Amniotic stem cell (primary cell): ENCODE results near the gene KRT77.

Experiments used
- DNase-seq: peaks from one replicate; lab custom pipeline; 2025; lab: John Stamatoyannopoulos, UW

KRT77 gene

GRCh38 chr12:52655251-52655650 is 48.1 kb downstream of the KRT77 start:
- DNase-seq: no peak

- DNase-seq: no peak
Observed at GRCh38 chr12:52651726-52652261, 51.5 kb downstream of the KRT77 start, which contains the start of gene KRT2. TSS of gene KRT2 (minus strand) at chr12:52652211. CDS start at chr12:52652142, 69 bp downstream.

DNA sequence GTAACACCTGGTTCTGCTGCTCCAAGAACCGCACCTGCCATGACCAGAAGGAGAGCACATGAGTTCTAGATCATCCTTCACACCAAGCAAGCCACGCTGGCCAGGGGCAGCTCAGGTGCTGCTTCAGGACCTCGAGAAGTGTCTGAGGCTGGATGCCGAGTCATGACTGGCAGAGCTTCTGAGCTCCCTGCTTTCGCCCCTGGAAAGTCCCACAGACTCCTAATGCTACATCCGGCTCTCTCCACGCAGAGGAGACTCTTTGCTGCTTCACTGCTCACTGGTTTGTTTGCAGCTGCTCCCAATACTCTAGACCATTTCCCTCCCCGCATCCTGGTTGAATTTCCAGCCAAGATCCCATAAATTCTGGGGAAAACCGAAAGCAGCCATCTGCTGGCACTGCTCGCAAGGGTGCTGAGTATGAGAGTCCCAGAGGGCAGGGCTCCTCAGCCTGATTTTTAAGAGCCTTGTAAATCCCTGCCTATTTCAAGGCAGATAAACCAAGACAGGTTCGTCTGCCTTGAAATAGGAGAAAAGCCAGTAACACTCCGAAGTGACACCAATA is 52.7 kb downstream of the KRT77 start:
- DNase-seq: no peak

GRCh38 chr12:52649066-52649465 is 54.3 kb downstream of the KRT77 start:
- DNase-seq: no peak

GRCh38 chr12:52648012-52648550 is 55.2 kb downstream of the KRT77 start:
- no peak for DNase-seq

GRCh38 chr12:52647601-52648000 is 55.7 kb downstream of the KRT77 start:
- no peak for DNase-seq

DNA sequence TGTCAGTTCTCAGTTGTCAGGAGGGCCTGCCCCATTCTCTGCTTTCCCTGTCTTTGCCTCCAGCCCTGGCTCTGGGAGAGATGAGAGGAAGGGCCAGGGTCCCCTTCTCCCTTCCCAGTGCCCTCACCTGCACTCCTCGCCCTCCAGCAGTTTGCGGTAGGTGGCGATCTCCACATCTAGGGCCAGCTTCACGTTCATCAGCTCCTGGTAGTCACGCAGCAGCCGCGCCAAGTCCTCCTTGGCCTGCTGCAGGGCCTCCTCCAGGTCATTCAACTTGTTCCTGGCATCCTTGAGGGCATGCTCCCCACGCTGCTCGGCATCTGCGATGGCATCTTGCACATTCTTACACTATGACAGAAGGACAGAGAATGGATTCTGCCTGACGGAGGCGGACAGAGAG is 56.7 kb downstream of the KRT77 start:
- DNase-seq: no peak

GRCh38 chr12:52645982-52646381 is 57.3 kb downstream of the KRT77 start:
- DNase-seq: no peak

- DNase-seq: no peak
Observed at GRCh38 chr12:52645120-52645761, 58.1 kb downstream of the KRT77 start.

- no peak for DNase-seq
Observed at GRCh38 chr12:52644078-52644415, 59.3 kb downstream of the KRT77 start.

GRCh38 chr12:52643233-52644077 is 59.9 kb downstream of the KRT77 start:
- no peak for DNase-seq

- no peak for DNase-seq
Observed at GRCh38 chr12:52641468-52641867, 61.9 kb downstream of the KRT77 start.
